Duodenal mucosa (tissue), 2 donors: ENCODE measurements around the gene DHDH.
"Not testable (repeated sequence)": the region's sequence is repeated elsewhere in the genome, so short reads cannot be mapped to it uniquely, and the experiment has no call there.

Experiments used
- H3K27ac ChIP-seq: one replicate; pipeline ENCODE4 v1.7.0; 2013; ENCODE audit warnings: low read depth, low read length
- H3K27me3 ChIP-seq, 2 donors: one replicate each; pipeline ENCODE4 v1.7.0; 2013; ENCODE audit warnings: low read length in 2 of 2, control low read depth in 1 of 2; ENCODE audit not compliant: insufficient read depth in 2 of 2, control insufficient read depth in 1 of 2
- H3K36me3 ChIP-seq, 2 donors: one replicate each; pipeline ENCODE4 v1.7.0; 2013; ENCODE audit warnings: low read length in 2 of 2, control low read depth in 1 of 2; ENCODE audit not compliant: insufficient read depth in 2 of 2, control insufficient read depth in 1 of 2
- H3K4me1 ChIP-seq, 2 donors: one replicate each; pipeline ENCODE4 v1.7.0; 2013; ENCODE audit warnings: low read length in 2 of 2, control low read depth in 1 of 2; ENCODE audit not compliant: insufficient read depth in 2 of 2, control insufficient read depth in 1 of 2
- H3K4me3 ChIP-seq, 2 donors: one replicate each; pipeline ENCODE4 v1.7.0; 2013; ENCODE audit warnings: low read length in 2 of 2, low read depth in 1 of 2
- H3K9ac ChIP-seq, 2 donors: one replicate each; pipeline ENCODE4 v1.7.0; 2013; ENCODE audit warnings: low read length in 2 of 2, low read depth in 1 of 2
- H3K9me3 ChIP-seq, 2 donors: one replicate each; pipeline ENCODE4 v1.7.0; 2013; ENCODE audit warnings: low read length in 2 of 2, control low read depth in 1 of 2; ENCODE audit not compliant: control insufficient read depth in 1 of 2

DHDH gene

DNA sequence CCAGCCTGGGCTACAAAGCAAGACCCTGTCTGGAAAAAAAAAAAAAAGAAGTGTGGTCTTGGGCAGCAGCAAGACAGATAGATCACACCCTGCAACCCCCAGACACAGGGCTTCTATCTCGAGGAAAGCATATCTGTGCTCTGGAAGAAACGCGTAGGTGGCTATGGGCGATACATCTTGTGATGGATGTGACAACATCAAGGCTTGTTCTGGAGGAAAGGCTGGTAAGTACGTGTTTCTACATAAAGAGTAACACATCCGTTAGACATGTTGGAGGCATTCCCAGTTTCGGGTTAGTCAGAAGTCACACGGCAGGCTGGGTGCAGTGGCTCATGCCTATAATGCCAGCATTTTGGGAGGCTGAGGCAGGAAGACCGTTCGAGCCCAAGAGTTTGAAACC, 6.6 kb upstream of the DHDH start:
- peak overlapping the region in 1 of 2 donors; percentile 30 for H3K4me3 ChIP-seq
- H3K27me3 ChIP-seq = no peaks in the 10 kb centered on the region
- peaks cover 6 to 13% of the 10 kb centered on the region in 2 donors for H3K36me3 ChIP-seq
- H3K9me3 ChIP-seq = no peaks in the 10 kb centered on the region
- H3K9ac ChIP-seq = no peak overlapping the region
- H3K27ac ChIP-seq = no peak overlapping the region
- peaks cover 0 to 7% of the 10 kb centered on the region in 2 donors for H3K4me1 ChIP-seq

DNA sequence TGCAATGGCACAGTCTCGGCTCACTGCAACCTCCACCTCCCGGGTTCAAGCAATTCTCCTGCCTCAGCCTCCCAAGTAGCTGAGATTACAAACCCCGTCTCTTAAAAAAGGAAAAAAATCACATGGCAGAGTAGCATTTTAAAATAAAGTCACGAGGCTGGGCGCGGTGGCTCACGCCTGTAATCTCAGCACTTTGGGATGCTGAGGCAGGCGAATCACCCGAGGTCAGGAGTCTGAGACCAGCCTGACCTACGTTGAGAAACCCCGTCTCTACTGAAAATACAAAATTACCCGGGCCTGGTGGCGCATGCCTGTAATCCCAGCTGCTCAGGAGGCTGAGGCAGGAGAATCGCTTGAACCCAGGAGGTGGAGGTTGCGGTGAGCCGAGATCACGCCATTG, 5.8 kb upstream of the DHDH start:
- not testable (repeated sequence) for H3K9ac ChIP-seq, H3K27ac ChIP-seq, H3K27me3 ChIP-seq, H3K4me3 ChIP-seq, H3K9me3 ChIP-seq, H3K4me1 ChIP-seq, H3K36me3 ChIP-seq

DNA sequence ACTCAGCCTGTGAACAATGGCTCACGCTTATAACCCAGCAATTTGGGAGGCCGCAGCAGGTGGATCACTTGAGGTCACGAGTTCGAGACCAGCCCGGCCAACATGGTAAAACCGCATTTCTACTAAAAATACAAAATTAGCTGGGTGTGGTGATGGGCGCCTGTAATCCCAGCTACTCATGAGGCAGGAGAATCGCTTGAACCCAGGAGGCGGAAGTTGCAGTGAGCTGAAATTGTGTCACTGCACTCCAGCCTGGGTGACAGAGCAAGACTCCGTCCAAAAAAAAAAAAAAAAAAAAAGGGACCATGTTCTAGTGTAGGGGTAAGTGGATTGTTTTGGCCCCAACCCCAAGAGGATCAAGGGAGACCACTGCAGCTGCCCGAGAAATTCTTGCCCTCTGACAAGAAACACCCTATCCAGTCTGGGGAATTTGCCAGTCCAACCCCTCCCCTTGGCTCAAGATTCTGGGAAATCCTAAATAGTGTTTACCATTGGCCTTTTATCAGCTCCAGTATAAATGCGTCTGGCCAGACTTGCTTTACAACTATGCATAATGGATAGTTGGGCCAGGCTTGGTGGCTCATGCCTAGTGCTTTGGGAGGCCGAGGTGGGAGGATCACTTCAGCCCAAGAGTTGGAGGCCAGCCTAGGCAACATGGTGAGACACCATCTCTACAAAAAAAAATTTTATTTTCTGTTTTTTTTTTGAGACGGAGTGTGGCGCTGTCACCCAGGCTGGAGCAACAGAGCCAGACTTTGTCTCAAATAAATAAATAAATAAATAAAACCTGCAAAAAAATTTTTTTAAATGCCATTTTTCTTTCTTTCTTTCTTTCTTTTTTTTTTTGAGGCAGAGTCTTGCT, 5.1 kb upstream of the DHDH start:
- peaks cover 6 to 14% of the 10 kb centered on the region in 2 donors for H3K4me1 ChIP-seq
- H3K27me3 ChIP-seq = no peaks in the 10 kb centered on the region
- no peaks in the 10 kb centered on the region for H3K36me3 ChIP-seq
- H3K4me3 ChIP-seq = no peak overlapping the region
- no peak overlapping the region for H3K9ac ChIP-seq
- H3K27ac ChIP-seq = no peak overlapping the region
- no peaks in the 10 kb centered on the region for H3K9me3 ChIP-seq

DNA sequence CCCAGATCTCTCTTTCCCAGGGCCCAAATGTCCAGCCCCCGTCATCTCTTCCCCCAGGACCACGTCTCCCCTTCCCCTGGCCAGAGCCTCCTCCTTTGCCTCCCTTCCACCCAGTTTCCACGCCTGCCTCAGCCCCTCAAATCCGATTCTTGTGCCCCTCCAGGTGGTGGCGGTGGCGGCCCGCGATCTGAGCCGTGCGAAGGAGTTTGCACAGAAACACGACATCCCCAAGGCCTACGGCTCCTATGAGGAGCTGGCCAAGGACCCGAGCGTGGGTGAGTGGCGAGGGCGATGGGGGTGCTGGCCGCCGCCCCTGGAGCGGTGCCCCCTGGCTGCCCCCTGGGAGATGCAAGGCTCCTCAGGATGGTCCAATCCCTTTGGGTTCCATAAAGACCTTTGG, 1.3 kb downstream of the DHDH start:
- H3K4me1 ChIP-seq = peaks cover 6 to 15% of the 10 kb centered on the region in 2 donors
- no peaks in the 10 kb centered on the region for H3K9me3 ChIP-seq
- no peak overlapping the region for H3K27ac ChIP-seq
- H3K9ac ChIP-seq = no peak overlapping the region
- H3K27me3 ChIP-seq = no peaks in the 10 kb centered on the region
- H3K36me3 ChIP-seq = no peaks in the 10 kb centered on the region
- H3K4me3 ChIP-seq = no peak overlapping the region

DNA sequence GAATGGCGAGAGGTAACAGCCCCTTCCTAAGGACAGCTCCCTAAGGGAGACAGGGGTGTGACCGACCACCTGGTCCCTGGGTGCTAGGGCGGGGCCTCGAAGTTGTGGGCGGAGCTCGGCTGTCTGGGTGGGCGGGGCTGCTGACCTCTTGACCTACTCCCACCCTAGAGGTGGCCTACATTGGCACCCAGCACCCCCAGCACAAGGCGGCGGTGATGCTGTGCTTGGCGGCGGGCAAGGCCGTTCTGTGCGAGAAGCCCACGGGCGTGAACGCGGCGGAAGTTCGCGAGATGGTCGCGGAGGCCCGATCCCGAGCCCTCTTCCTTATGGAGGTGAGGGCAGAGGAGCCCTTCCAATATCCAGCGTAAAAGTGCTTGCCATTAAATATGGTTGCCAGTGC, 2.4 kb downstream of the DHDH start:
- Histone ChIP-seq H3K9me3 (peaks cover 0 to 1% of the 10 kb centered on the region in 2 donors), H3K4me3 (no peak overlapping the region), H3K27me3 (no peaks in the 10 kb centered on the region), H3K4me1 (peaks cover 6 to 15% of the 10 kb centered on the region in 2 donors), H3K27ac (no peak overlapping the region), H3K9ac (no peak overlapping the region), H3K36me3 (no peaks in the 10 kb centered on the region)

DNA sequence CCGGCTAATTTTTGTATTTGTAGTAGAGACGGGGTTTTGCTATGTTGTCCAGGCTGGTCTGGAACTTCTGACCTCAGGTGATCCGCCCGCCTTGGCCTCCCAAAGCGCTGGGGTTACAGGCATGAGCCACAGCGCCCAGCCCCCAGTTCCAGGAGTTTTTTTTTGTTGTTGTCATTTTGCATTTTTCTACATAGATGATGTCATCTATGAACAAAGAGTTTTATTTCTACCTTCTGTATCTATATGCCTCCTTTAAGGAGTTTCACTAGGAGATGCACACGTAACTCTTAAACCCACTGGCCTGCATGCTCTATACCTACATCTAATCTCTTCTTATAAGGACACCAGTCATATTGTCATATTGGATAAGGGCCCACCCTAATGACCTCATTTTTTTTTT, 4.8 kb downstream of the DHDH start:
- Histone ChIP-seq H3K4me3 (no peak overlapping the region), H3K9me3 (peaks cover 0 to 5% of the 10 kb centered on the region in 2 donors), H3K27me3 (no peaks in the 10 kb centered on the region), H3K36me3 (peaks cover 0 to 2% of the 10 kb centered on the region in 2 donors), H3K4me1 (peaks cover under 1 to 10% of the 10 kb centered on the region in 2 donors), H3K9ac (no peak overlapping the region), H3K27ac (no peak overlapping the region)

DNA sequence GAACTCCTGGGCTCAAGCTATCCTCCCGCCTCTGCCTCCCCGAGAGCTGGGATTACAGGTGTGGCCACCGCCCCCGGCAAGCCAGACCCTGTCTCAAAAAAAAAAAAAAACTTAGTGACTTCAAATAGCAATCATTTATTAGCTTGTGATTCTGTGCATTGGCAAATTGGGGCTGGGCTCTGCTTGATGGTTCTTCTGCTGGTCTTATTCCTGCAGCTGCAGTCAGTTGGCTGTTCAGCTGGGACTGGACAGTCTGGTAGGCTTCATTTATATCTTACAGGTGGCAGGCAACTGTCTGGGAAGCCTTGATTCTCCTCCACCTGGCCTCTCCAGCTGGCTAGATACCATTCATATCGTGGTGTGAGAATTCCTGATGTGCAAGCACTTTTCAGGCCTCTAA, 7.4 kb downstream of the DHDH start:
- no peak overlapping the region for H3K4me3 ChIP-seq
- H3K9ac ChIP-seq = no peak overlapping the region
- H3K4me1 ChIP-seq = no peaks in the 10 kb centered on the region
- no peak overlapping the region for H3K27ac ChIP-seq
- H3K27me3 ChIP-seq = no peaks in the 10 kb centered on the region
- peaks cover 0 to 2% of the 10 kb centered on the region in 2 donors for H3K36me3 ChIP-seq
- peaks cover 0 to 5% of the 10 kb centered on the region in 2 donors for H3K9me3 ChIP-seq

DNA sequence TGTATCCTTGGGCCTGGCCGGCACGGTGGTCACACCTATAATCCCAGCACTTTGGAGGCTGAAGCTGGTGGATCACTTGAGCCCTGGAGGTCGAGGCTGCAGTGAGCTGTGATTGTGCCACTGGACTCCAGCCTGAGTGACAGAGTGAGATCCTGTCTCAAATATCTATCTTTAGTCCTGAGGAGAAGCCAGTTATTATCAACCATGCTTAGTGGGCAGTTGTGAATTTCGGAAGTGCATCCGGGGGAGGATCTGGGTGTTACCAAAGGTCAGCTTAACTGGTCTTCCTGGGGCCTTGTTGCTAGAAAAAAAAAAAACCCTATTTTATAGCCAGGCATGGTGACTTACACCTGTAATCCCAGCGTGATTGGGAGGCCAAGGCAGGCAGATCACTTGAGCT, 9.6 kb downstream of the DHDH start:
- peaks cover 5% of the 10 kb centered on the region in 2 donors for H3K9me3 ChIP-seq
- no peak overlapping the region for H3K27ac ChIP-seq
- H3K4me1 ChIP-seq = no peaks in the 10 kb centered on the region
- H3K9ac ChIP-seq = no peak overlapping the region
- H3K27me3 ChIP-seq = no peaks in the 10 kb centered on the region
- peaks cover 0 to 2% of the 10 kb centered on the region in 2 donors for H3K36me3 ChIP-seq
- no peak overlapping the region for H3K4me3 ChIP-seq

DNA sequence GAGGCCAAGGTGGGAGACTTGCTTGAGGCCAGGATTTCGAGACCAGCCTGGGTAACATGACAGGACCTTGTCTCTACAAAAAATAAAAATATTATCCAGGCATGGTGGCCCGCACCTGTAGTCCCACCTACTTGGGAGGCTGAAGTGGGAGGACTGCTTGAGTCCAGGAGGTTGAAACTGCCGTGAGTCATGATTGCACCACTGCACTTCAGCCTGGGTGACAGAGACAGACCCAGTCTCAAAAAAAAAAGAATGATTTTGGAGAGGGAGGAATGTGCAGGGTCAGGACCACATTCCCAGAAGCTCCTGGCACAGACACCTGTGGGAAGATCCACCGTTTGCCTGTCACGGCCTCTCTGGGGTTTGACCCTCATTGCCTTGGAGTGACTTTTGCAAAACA, 11.9 kb downstream of the DHDH start:
- H3K27ac ChIP-seq = no peak overlapping the region
- H3K9me3 ChIP-seq = peaks cover 5% of the 10 kb centered on the region in 2 donors
- H3K4me1 ChIP-seq = no peaks in the 10 kb centered on the region
- no peaks in the 10 kb centered on the region for H3K27me3 ChIP-seq
- H3K36me3 ChIP-seq = peaks cover 0 to 2% of the 10 kb centered on the region in 2 donors
- no peak overlapping the region for H3K4me3 ChIP-seq
- H3K9ac ChIP-seq = no peak overlapping the region

DNA sequence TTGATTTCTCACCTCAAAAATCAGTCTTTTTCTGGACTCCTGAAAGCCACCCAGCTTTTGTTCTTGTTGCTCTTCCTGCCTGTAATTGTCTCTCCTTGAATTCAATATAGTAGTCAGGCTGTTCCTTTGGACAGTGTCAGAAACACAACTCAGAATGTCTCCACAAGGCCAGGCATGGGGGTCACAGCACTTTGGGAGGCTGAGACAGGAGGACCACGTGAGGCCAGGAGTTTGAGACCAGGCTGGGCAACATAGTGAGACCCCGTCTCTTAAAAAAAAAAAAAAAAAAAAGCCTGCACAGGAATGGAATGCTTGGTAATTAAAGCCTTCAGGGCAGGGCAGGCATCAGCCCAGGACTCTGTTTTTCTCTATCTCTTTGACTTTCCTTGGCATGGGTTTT, 12.3 kb downstream of the DHDH start:
- Histone ChIP-seq H3K27me3 (no peaks in the 10 kb centered on the region), H3K4me1 (no peaks in the 10 kb centered on the region), H3K9ac (no peak overlapping the region), H3K27ac (no peak overlapping the region), H3K36me3 (peaks cover 0 to 2% of the 10 kb centered on the region in 2 donors), H3K4me3 (no peak overlapping the region), H3K9me3 (peaks cover 4 to 5% of the 10 kb centered on the region in 2 donors)
